CD4-positive, alpha-beta T cell (primary cell): ENCODE results near the gene GPR63. TPM values are rescaled to one million over a fixed set of nuclear protein-coding genes. Genes with fewer than 3 reads are reported as not detected.

Experiments used
- ATAC-seq: fragments of 200-7000 bp; cut with Tn5 transposase; one replicate; pipeline ENCODE4 v1.10.0; 2022; ENCODE audit warnings: mild to moderate bottlenecking; ENCODE audit not compliant: poor library complexity
- CTCF ChIA-PET: fragments of 350-600 bp; sonication (Branson Sonifier 250); formaldehyde crosslinking; loops from one replicate; lab custom pipeline; 2021; ENCODE audit warnings: antibody characterized with exemption, inconsistent platforms; lab: Charles Lee
- POLR2A ChIA-PET: fragments of 350-600 bp; sonication (Branson Sonifier 250); formaldehyde crosslinking; loops from one replicate; lab custom pipeline; 2021; ENCODE audit warnings: antibody characterized with exemption, inconsistent platforms; lab: Charles Lee
- DNase-seq, 14 experiments: peaks; one replicate each; pipeline ENCODE4 v3.0.0-alpha.2; 2013 to 2020; ENCODE audit warnings: mixed read lengths in 2 of 14
- H3K27ac ChIP-seq, 2 donors: one replicate each; pipeline versions ENCODE4 v1.5.1 to v1.7.0; 2013; ENCODE audit warnings: low read length in 2 of 2, low read depth in 1 of 2, mild to moderate bottlenecking in 1 of 2
- H3K27me3 ChIP-seq, 2 experiments: 1 replicate in 1 of 2; 2 replicates in 1 of 2; pipeline versions ENCODE4 v1.6.1 to v1.7.0; 2013; ENCODE audit warnings: low read length in 2 of 2, control low read depth in 1 of 2, mild to moderate bottlenecking in 1 of 2, moderate library complexity in 1 of 2; ENCODE audit not compliant: insufficient read depth in 2 of 2, control insufficient read depth in 1 of 2
- H3K36me3 ChIP-seq: one replicate; pipeline ENCODE4 v1.6.1; 2013; ENCODE audit warnings: low read length, control low read depth; ENCODE audit not compliant: insufficient read depth
- H3K4me1 ChIP-seq: one replicate; pipeline ENCODE4 v1.6.1; 2013; ENCODE audit warnings: low read length, control low read depth; ENCODE audit not compliant: insufficient read depth
- H3K4me3 ChIP-seq: one replicate; pipeline ENCODE4 v1.5.1; 2013; ENCODE audit warnings: mild to moderate bottlenecking, low read length, moderate library complexity
- H3K9me3 ChIP-seq, 2 experiments: 1 replicate in 1 of 2; 2 replicates in 1 of 2; pipeline versions ENCODE4 v1.6.1 to v1.7.0; 2013; ENCODE audit warnings: low read length in 2 of 2, mild to moderate bottlenecking in 2 of 2, control low read depth in 1 of 2, moderate library complexity in 1 of 2; ENCODE audit not compliant: control insufficient read depth in 1 of 2, insufficient read depth in 1 of 2
- H3K27ac Mint-ChIP-seq: one replicate; pipeline ENCODE4 v1.8.0; 2020; ENCODE audit warnings: mixed read lengths
- H3K27me3 Mint-ChIP-seq: one replicate; pipeline ENCODE4 v1.8.0; 2021; ENCODE audit warnings: mixed read lengths
- H3K36me3 Mint-ChIP-seq: one replicate; pipeline ENCODE4 v1.8.0; 2021; ENCODE audit warnings: low read depth, mixed read lengths
- H3K4me1 Mint-ChIP-seq: one replicate; pipeline ENCODE4 v1.8.0; 2021; ENCODE audit warnings: low read depth, mixed read lengths
- H3K4me3 Mint-ChIP-seq: one replicate; pipeline ENCODE4 v1.8.0; 2020; ENCODE audit warnings: mild to moderate bottlenecking, mixed read lengths
- H3K9me3 Mint-ChIP-seq: one replicate; pipeline ENCODE4 v1.8.0; 2020; ENCODE audit warnings: mixed read lengths
- intact Hi-C, 2 experiments: fragments of 100-400 bp; cut with DNase I in 1 of 2; cut with micrococcal nuclease in 1 of 2; formaldehyde crosslinking; loops; one replicate each; pipeline versions ENCODE4 v1.15.1 to v1.9.0; 2023 to 2025; cut with DNase I, micrococcal nuclease
- total RNA-seq, 174 experiments: library from RNA in 2 of 174; stranded (reverse) in 2 of 174; gene quantifications; one replicate each; pipeline ENCODE4 v1.2.3 and lab custom pipeline; 2021 to 2026
- TF ChIP-seq, protein P1 (sequence below): fragments of 200-600 bp; IDR thresholded peaks from one replicate; pipeline ENCODE4 v1.8.0; 2022; ENCODE audit warnings: antibody characterized with exemption, mild to moderate bottlenecking

GPR63 gene
- total RNA-seq, 2 experiments from 2014 or later: 0.20 to 0.25 TPM

DNA sequence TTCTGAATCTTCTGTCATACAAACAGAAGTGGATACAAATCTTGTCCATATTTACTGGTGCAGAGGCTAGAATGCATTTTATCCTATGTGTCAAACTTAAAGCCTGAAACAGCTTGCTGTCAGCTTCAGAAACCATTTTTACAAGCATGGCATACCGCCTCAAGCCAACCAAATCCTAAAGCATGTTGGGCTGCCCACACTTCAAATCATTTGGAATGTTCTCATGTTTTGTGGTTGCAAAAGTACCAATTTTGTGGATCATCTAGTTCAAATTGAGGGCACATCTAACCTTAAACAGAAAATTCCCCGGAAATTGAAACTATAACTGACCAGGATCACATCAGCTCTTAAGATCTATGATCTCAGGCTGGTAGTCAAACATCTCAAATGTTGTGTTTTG is 3.2 kb downstream of the GPR63 start:
- no peak for ATAC-seq
- ChIA-PET POLR2A (interaction anchor here (0.6 kb wide), 1 partner anchor 9 kb away, joined by 3 read pairs; no protein-coding TSS in a partner anchor), CTCF (no interaction called here)
- Mint-ChIP-seq H3K27me3 (peaks cover 49% of the 10 kb centered on the region), H3K9me3 (no peaks in the 10 kb centered on the region), H3K4me3 (no peak overlapping the region), H3K4me1 (peaks cover 23% of the 10 kb centered on the region), H3K36me3 (no peaks in the 10 kb centered on the region), H3K27ac (no peak overlapping the region)
- peaks cover 19% of the 10 kb centered on the region for H3K4me1 ChIP-seq
- H3K4me3 ChIP-seq: no peak overlapping the region
- TF ChIP-seq, protein P1, sequence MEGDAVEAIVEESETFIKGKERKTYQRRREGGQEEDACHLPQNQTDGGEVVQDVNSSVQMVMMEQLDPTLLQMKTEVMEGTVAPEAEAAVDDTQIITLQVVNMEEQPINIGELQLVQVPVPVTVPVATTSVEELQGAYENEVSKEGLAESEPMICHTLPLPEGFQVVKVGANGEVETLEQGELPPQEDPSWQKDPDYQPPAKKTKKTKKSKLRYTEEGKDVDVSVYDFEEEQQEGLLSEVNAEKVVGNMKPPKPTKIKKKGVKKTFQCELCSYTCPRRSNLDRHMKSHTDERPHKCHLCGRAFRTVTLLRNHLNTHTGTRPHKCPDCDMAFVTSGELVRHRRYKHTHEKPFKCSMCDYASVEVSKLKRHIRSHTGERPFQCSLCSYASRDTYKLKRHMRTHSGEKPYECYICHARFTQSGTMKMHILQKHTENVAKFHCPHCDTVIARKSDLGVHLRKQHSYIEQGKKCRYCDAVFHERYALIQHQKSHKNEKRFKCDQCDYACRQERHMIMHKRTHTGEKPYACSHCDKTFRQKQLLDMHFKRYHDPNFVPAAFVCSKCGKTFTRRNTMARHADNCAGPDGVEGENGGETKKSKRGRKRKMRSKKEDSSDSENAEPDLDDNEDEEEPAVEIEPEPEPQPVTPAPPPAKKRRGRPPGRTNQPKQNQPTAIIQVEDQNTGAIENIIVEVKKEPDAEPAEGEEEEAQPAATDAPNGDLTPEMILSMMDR: no peak
- no peaks in the 10 kb centered on the region for H3K9me3 ChIP-seq
- peaks cover 0 to 22% of the 10 kb centered on the region in 2 experiments for H3K27me3 ChIP-seq
- no peak overlapping the region for H3K27ac ChIP-seq
- DNase-seq: no peak
- intact Hi-C loops: loop anchor here in 1 of 2 experiments (10.0 kb wide), 1 partner anchor 309 kb away; the partner anchor contains the start of gene UFL1
- no peaks in the 10 kb centered on the region for H3K36me3 ChIP-seq

DNA sequence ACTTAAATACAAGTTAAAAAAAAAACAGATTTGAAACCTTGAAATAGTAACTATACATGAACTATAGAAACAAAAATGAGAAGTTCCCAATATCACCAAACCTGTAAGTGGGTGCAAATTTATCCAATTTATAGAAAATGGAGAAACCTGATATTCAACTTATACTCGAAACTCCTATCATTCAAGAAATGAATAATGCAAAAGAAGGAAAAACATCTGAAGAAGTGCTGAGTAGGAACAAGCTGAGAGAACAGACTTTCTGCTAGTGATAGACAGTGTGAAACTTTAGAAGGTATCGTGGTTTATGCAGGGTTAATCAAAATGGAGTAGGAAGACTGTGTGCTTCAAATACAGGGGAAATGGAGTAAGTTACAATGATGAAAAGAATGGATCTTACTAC is 4.5 kb downstream of the GPR63 start:
- H3K4me3 ChIP-seq: no peak overlapping the region
- Mint-ChIP-seq H3K27ac (no peak overlapping the region), H3K36me3 (no peaks in the 10 kb centered on the region), H3K4me3 (no peak overlapping the region), H3K4me1 (peaks cover 10% of the 10 kb centered on the region), H3K9me3 (no peaks in the 10 kb centered on the region), H3K27me3 (peaks cover 37% of the 10 kb centered on the region)
- intact Hi-C loops: loop anchor here in 1 of 2 experiments (10.0 kb wide), 1 partner anchor 308 kb away; the partner anchor contains the start of gene UFL1
- ATAC-seq (no peak), DNase-seq (no peak)
- no peaks in the 10 kb centered on the region for H3K36me3 ChIP-seq
- peaks cover 0 to 16% of the 10 kb centered on the region in 2 experiments for H3K27me3 ChIP-seq
- H3K9me3 ChIP-seq: no peaks in the 10 kb centered on the region
- TF ChIP-seq, protein P1: no peak
- peaks cover 11% of the 10 kb centered on the region for H3K4me1 ChIP-seq
- no peak overlapping the region for H3K27ac ChIP-seq
- CTCF ChIA-PET: no interaction called here
- POLR2A ChIA-PET: interaction anchor here (0.7 kb wide), 1 partner anchor 91 kb away, joined by 3 read pairs; no protein-coding TSS in a partner anchor

DNA sequence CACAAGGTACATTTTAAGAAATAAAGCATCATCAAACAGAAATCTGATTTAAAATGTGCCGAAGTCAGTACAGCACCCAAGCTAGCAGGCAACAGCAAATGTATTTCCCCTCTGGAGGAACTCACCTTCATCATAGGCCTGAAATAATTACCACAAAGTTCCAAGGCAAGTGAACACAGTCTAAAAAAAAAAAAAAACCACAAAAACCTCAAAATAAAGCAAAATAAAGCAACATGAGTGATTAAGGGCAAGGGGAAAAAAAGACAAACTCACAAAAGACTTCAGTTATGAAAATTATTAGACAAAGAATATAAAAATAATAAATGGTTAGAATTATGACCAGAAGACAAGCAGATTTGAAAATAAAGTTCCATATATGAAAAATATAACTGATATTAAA is 10.4 kb downstream of the GPR63 start:
- ChIA-PET POLR2A (interaction anchor here (0.6 kb wide), 1 partner anchor 222 kb away, joined by 3 read pairs; no protein-coding TSS in a partner anchor), CTCF (no interaction called here)
- no peaks in the 10 kb centered on the region for H3K36me3 ChIP-seq
- Mint-ChIP-seq H3K36me3 (no peaks in the 10 kb centered on the region), H3K9me3 (no peaks in the 10 kb centered on the region), H3K4me3 (no peak overlapping the region), H3K27me3 (peaks cover 6% of the 10 kb centered on the region), H3K27ac (no peak overlapping the region), H3K4me1 (no peaks in the 10 kb centered on the region)
- H3K9me3 ChIP-seq: no peaks in the 10 kb centered on the region
- H3K27me3 ChIP-seq: no peaks in the 10 kb centered on the region
- DNase-seq (no peak), ATAC-seq (no peak)
- H3K27ac ChIP-seq: no peak overlapping the region
- TF ChIP-seq, protein P1: no peak
- no peak overlapping the region for H3K4me3 ChIP-seq
- H3K4me1 ChIP-seq: no peaks in the 10 kb centered on the region
- intact Hi-C loops: no loop called here
